Prostate gland (tissue), 2 donors: ENCODE measurements around the gene GNG13.

ENCODE experiments used
- CTCF ChIP-seq, 4 experiments: fragments of 200-600 bp in 2 of 4; fragments of 450-650 bp in 2 of 4; sonication (generic) in 2 of 4; IDR thresholded peaks; 1 replicate in 3 of 4; 2 replicates in 1 of 4; pipeline ENCODE4 v1.5.1; 2016 to 2019; ENCODE audit warnings: antibody characterized with exemption in 4 of 4, mild to moderate bottlenecking in 2 of 4, moderate library complexity in 2 of 4
- POLR2AphosphoS5 ChIP-seq: sonication (generic); formaldehyde crosslinking; IDR thresholded peaks from one replicate; pipeline ENCODE4 v1.6.1; 2017; ENCODE audit warnings: antibody characterized with exemption

DNA sequence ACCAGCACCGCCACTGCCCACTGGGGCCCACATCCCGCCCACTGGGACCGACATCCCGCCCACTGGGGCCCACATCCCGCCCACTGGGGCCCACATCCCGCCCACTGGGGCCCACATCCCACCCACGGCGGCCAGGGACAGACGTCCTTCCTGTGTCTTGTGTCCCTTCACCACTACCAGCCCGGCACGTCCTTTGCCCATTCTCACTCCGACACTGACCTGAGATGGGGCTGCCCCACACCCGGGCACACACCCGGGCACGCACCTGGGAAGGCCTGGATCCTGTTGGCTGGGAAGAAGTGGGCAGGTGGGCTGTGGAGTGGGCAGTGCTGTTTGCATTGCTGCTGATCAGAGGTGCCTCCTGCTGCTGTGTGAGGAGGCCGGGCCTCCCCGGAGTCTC, 28.4 kb upstream of the GNG13 start:
- TF ChIP-seq POLR2AphosphoS5 (no peak), CTCF (IDR thresholded peaks at IDR 0.05) (no peak)
